ENCODE data around the gene GCSAM.

GCSAM gene

DNA sequence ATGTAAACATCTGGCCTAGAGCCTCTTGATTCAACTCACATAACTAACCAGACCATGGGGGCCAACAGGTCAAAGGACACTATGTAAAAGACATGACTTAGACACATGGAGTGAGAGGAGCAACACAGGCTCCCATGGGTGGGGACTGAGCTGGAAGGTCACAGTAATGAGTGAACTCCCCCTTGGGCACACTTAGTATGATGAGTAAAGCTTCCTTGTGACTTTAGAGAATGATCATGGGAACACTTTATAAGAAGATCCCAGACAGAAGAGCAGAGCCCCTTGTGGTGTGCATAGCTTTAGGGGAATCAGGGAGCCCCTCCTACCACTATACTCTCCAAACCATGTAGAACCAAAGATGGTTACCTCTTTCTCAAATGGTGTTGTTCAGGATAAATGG is 10.2 kb downstream of the GCSAM start:
- Histone ChIP-seq H3K27ac (ENCODE audit: low read depth, low read length) (no peak overlapping the region), H3K4ac (ENCODE audit: low read depth, low read length) (no peak overlapping the region), H3K56ac (ENCODE audit: low read length) (no peak overlapping the region), H3K23ac (ENCODE audit: low read length) (no peak overlapping the region), H3K18ac (ENCODE audit: low read length) (no peak overlapping the region), H2AK5ac (ENCODE audit: low read length) (no peak overlapping the region), H3K4me1 (ENCODE audit: control insufficient read depth, low read depth, low read length) (peaks cover 9% of the 10 kb centered on the region), H3K4me2 (ENCODE audit: low read length) (no peak overlapping the region), H3K79me1 (ENCODE audit: low read length) (no peaks in the 10 kb centered on the region), H3K27me3 (ENCODE audit: insufficient read depth, low read length, poor library complexity) (no peaks in the 10 kb centered on the region), H3K79me2 (ENCODE audit: control insufficient read depth, insufficient read depth, low read length) (no peaks in the 10 kb centered on the region), H2BK15ac (replicated peaks; ENCODE audit: low read depth) (no peak overlapping the region), H3K36me3 (ENCODE audit: control insufficient read depth, insufficient read depth, low read length) (no peaks in the 10 kb centered on the region), H4K5ac (ENCODE audit: low read length) (no peak overlapping the region), H3K4me3 (ENCODE audit: low read length) (no peak overlapping the region), H3K9ac (ENCODE audit: low read length) (no peak overlapping the region), H4K8ac (ENCODE audit: low read depth, low read length) (no peak overlapping the region), H2BK5ac (ENCODE audit: low read length) (no peak overlapping the region), H2BK120ac (ENCODE audit: low read depth, low read length) (no peak overlapping the region)
- DNase-seq, result no peak

DNA sequence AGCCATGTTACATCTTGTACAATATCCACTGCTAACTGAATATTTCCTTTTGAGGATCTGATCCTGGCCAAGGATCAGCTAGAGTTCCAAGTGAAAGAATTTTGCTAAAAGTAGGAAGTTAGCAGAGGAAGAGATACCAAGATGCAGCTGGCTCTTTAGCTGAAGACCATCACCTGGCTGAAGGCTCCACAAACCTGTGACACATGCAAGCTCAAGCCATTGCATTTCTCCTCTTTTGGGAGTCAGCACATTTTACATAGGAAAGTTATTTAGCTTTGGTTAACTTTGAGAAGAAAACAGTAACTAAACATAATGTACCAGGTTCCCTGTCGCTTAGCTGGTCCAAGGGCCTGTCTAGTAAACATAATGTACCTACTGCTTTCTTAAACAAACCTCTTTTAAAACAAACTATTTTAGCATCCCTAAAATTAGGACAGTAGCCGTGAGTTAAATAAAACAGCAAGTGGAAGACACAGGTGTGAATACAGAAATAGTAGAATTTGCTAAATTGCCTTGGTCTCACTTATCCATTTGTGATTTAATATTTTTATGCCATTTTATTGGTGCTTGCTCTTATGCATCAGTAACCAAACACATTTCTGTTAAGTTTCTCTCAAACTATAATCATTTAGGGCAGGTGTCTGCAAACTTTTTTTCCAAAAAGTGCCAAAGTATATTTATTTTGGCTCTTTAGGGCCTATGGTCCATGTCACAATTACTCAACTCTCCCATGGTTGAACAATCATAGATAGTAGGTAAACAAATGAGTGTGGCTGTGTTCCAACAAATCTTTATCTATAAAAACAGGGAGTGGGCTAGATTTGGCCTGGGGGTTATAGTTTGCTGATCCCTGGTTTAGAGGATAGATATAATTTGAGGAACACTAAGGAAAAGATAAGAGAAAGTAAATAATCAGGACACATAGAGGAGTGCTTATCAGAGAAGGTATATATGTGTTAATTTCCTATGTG is 11.2 kb downstream of the GCSAM start:
- H2BK15ac ChIP-seq (replicated peaks; ENCODE audit: low read depth), result no peak overlapping the region
- no peaks in the 10 kb centered on the region for H3K27me3 ChIP-seq (ENCODE audit: insufficient read depth, low read length, poor library complexity)
- H3K4ac ChIP-seq (ENCODE audit: low read depth, low read length), result no peak overlapping the region
- H3K4me2 ChIP-seq (ENCODE audit: low read length), result no peak overlapping the region
- no CpG with 5 or more reads among the region's 2 CpGs for WGBS (ENCODE audit: extremely low coverage, insufficient coverage, low lambda C conversion rate)
- no peak overlapping the region for H3K9ac ChIP-seq (ENCODE audit: low read length)
- H2BK5ac ChIP-seq (ENCODE audit: low read length), result no peak overlapping the region
- H3K36me3 ChIP-seq (ENCODE audit: control insufficient read depth, insufficient read depth, low read length), result peaks cover 1% of the 10 kb centered on the region
- no peak overlapping the region for H4K8ac ChIP-seq (ENCODE audit: low read depth, low read length)
- no peak overlapping the region for H2AK5ac ChIP-seq (ENCODE audit: low read length)
- peaks cover 9% of the 10 kb centered on the region for H3K4me1 ChIP-seq (ENCODE audit: control insufficient read depth, low read depth, low read length)
- no peak overlapping the region for H3K4me3 ChIP-seq (ENCODE audit: low read length)
- H3K23ac ChIP-seq (ENCODE audit: low read length), result no peak overlapping the region
- DNase-seq, result no peak
- no peaks in the 10 kb centered on the region for H3K79me1 ChIP-seq (ENCODE audit: low read length)
- no peak overlapping the region for H4K5ac ChIP-seq (ENCODE audit: low read length)
- H3K27ac ChIP-seq (ENCODE audit: low read depth, low read length), result no peak overlapping the region
- H2BK120ac ChIP-seq (ENCODE audit: low read depth, low read length), result no peak overlapping the region
- H3K18ac ChIP-seq (ENCODE audit: low read length), result no peak overlapping the region
- H3K56ac ChIP-seq (ENCODE audit: low read length), result no peak overlapping the region
- no peaks in the 10 kb centered on the region for H3K79me2 ChIP-seq (ENCODE audit: control insufficient read depth, insufficient read depth, low read length)

GRCh38 chr3:112119962-112120836 is 12.8 kb downstream of the GCSAM start:
- no peak for DNase-seq

GRCh38 chr3:112117841-112118571 is 15.0 kb downstream of the GCSAM start:
- H2BK120ac ChIP-seq (ENCODE audit: low read depth, low read length), result no peak overlapping the region
- no peak overlapping the region for H3K4ac ChIP-seq (ENCODE audit: low read depth, low read length)
- no peak overlapping the region for H3K27ac ChIP-seq (ENCODE audit: low read depth, low read length)
- H2AK5ac ChIP-seq (ENCODE audit: low read length), result no peak overlapping the region
- H3K18ac ChIP-seq (ENCODE audit: low read length), result no peak overlapping the region
- H3K4me1 ChIP-seq (ENCODE audit: control insufficient read depth, low read depth, low read length), result peaks cover 3% of the 10 kb centered on the region
- no peaks in the 10 kb centered on the region for H3K79me1 ChIP-seq (ENCODE audit: low read length)
- peaks cover 1% of the 10 kb centered on the region for H3K36me3 ChIP-seq (ENCODE audit: control insufficient read depth, insufficient read depth, low read length)
- H3K9ac ChIP-seq (ENCODE audit: low read length), result no peak overlapping the region
- no peak overlapping the region for H3K4me3 ChIP-seq (ENCODE audit: low read length)
- H2BK15ac ChIP-seq (replicated peaks; ENCODE audit: low read depth), result no peak overlapping the region
- no peaks in the 10 kb centered on the region for H3K27me3 ChIP-seq (ENCODE audit: insufficient read depth, low read length, poor library complexity)
- H3K4me2 ChIP-seq (ENCODE audit: low read length), result no peak overlapping the region
- no peak overlapping the region for H2BK5ac ChIP-seq (ENCODE audit: low read length)
- no CpG with 5 or more reads among the region's 4 CpGs for WGBS (ENCODE audit: extremely low coverage, insufficient coverage, low lambda C conversion rate)
- H4K5ac ChIP-seq (ENCODE audit: low read length), result no peak overlapping the region
- H4K8ac ChIP-seq (ENCODE audit: low read depth, low read length), result no peak overlapping the region
- no peak overlapping the region for H3K56ac ChIP-seq (ENCODE audit: low read length)
- no peak overlapping the region for H3K23ac ChIP-seq (ENCODE audit: low read length)
- H3K79me2 ChIP-seq (ENCODE audit: control insufficient read depth, insufficient read depth, low read length), result no peaks in the 10 kb centered on the region
- DNase-seq, result peak; percentile 45

More at GRCh38 chr3:112119962-112120836, 12.8 kb downstream of the GCSAM start:
- Histone ChIP-seq H4K5ac (ENCODE audit: low read length) (no peak overlapping the region), H3K9ac (ENCODE audit: low read length) (no peak overlapping the region), H3K27ac (ENCODE audit: low read depth, low read length) (no peak overlapping the region), H3K4me1 (ENCODE audit: control insufficient read depth, low read depth, low read length) (peaks cover 4% of the 10 kb centered on the region), H2BK120ac (ENCODE audit: low read depth, low read length) (no peak overlapping the region), H4K8ac (ENCODE audit: low read depth, low read length) (no peak overlapping the region), H3K36me3 (ENCODE audit: control insufficient read depth, insufficient read depth, low read length) (peaks cover 1% of the 10 kb centered on the region), H3K27me3 (ENCODE audit: insufficient read depth, low read length, poor library complexity) (no peaks in the 10 kb centered on the region), H3K23ac (ENCODE audit: low read length) (no peak overlapping the region), H2BK15ac (replicated peaks; ENCODE audit: low read depth) (no peak overlapping the region), H3K18ac (ENCODE audit: low read length) (no peak overlapping the region), H3K79me2 (ENCODE audit: control insufficient read depth, insufficient read depth, low read length) (no peaks in the 10 kb centered on the region), H3K4me2 (ENCODE audit: low read length) (no peak overlapping the region), H3K4ac (ENCODE audit: low read depth, low read length) (no peak overlapping the region), H2BK5ac (ENCODE audit: low read length) (no peak overlapping the region), H3K56ac (ENCODE audit: low read length) (peak overlapping the region; percentile 7), H2AK5ac (ENCODE audit: low read length) (no peak overlapping the region), H3K4me3 (ENCODE audit: low read length) (no peak overlapping the region), H3K79me1 (ENCODE audit: low read length) (no peaks in the 10 kb centered on the region)
- whole genome bisulfite sequencing (ENCODE audit: extremely low coverage, insufficient coverage, low lambda C conversion rate), result no CpG with 5 or more reads among the region's 9 CpGs

DNA sequence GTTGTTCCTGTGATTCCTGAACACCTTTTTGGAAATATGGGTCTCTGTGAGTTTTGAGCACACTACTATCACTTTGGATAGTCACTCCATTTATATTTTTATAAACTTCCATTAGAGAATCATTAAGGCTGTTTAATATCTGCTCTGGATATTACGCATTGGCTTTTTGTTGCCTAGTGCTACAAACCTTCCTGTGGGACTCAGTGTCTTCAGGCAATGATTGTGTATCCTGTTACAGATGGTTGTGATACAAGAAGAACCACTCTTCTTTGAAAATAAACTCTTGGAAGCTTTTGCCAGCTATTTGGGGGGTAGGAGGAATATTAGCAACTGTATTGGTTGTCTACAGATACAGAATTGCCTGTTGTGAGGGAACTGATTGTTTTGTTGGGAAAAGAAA is 15.6 kb downstream of the GCSAM start:
- H3K9ac ChIP-seq (ENCODE audit: low read length), result no peak overlapping the region
- H3K36me3 ChIP-seq (ENCODE audit: control insufficient read depth, insufficient read depth, low read length), result peaks cover 1% of the 10 kb centered on the region
- H3K23ac ChIP-seq (ENCODE audit: low read length), result no peak overlapping the region
- no peaks in the 10 kb centered on the region for H3K79me2 ChIP-seq (ENCODE audit: control insufficient read depth, insufficient read depth, low read length)
- H2BK120ac ChIP-seq (ENCODE audit: low read depth, low read length), result no peak overlapping the region
- no peak overlapping the region for H3K4me3 ChIP-seq (ENCODE audit: low read length)
- peaks cover 3% of the 10 kb centered on the region for H3K4me1 ChIP-seq (ENCODE audit: control insufficient read depth, low read depth, low read length)
- no peak overlapping the region for H3K56ac ChIP-seq (ENCODE audit: low read length)
- H3K27me3 ChIP-seq (ENCODE audit: insufficient read depth, low read length, poor library complexity), result no peaks in the 10 kb centered on the region
- no peak overlapping the region for H3K27ac ChIP-seq (ENCODE audit: low read depth, low read length)
- no peak overlapping the region for H4K8ac ChIP-seq (ENCODE audit: low read depth, low read length)
- H3K4me2 ChIP-seq (ENCODE audit: low read length), result no peak overlapping the region
- H2AK5ac ChIP-seq (ENCODE audit: low read length), result no peak overlapping the region
- H4K5ac ChIP-seq (ENCODE audit: low read length), result no peak overlapping the region
- no peak for DNase-seq
- no peak overlapping the region for H3K4ac ChIP-seq (ENCODE audit: low read depth, low read length)
- H2BK5ac ChIP-seq (ENCODE audit: low read length), result no peak overlapping the region
- H2BK15ac ChIP-seq (replicated peaks; ENCODE audit: low read depth), result no peak overlapping the region
- no CpG with 5 or more reads among the region's 1 CpG for WGBS (ENCODE audit: extremely low coverage, insufficient coverage, low lambda C conversion rate)
- H3K18ac ChIP-seq (ENCODE audit: low read length), result no peak overlapping the region
- H3K79me1 ChIP-seq (ENCODE audit: low read length), result no peaks in the 10 kb centered on the region

Measured in mesendoderm (in vitro differentiated cells).